ENCODE results near the gene SETD3.

SETD3 gene

DNA sequence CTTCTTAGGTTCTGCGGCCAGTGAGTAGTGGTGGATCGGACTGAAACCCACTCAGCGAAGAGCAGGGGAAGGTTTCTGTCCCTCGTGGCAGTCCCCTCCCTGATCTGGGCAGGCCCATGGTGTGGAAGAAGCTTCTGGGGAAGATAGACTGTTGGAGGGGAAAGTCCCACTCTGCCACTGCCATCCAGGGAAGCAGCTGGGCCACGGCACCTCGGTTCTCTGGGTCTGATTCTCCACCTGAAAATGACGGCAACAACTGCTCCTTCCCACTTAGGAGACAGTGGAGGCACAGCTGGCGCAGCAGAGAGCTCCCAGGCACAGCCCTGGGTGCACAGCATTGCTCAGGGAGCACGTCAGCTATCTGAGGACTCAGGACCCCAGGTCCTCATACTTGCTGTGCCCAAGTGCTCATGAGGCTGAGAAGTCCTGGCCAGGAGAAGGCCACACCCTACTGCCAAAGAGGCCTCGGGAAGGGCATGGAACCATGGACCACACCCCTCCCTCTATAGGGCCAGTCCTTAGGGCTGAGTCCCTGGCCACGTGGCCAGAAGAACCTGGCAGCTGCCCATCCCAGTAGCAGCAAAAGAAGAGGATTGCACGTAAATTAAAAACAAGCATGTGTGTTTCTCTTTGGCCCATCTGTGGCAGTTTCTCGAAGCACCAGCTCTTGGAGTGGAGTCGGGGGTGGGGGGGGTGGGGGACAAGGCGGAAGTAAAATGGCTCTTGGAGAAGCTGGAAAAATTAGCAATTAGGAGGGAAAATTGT is 123.3 kb downstream of the SETD3 start:
- TF ChIP-seq TEAD4 (IDR thresholded peaks at IDR 0.05) (no peak), CREB1 (IDR thresholded peaks at IDR 0.05; ENCODE audit: low read depth) (no peak), EP300 (IDR thresholded peaks at IDR 0.05; ENCODE audit: borderline replicate concordance) (no peak), FOXM1 (IDR thresholded peaks at IDR 0.05; ENCODE audit: borderline replicate concordance, low read depth) (no peak), TAF1 (IDR thresholded peaks at IDR 0.05; ENCODE audit: low read depth) (no peak), YY1 (IDR thresholded peaks at IDR 0.05; ENCODE audit: low read depth) (no peak), NFIC (IDR thresholded peaks at IDR 0.05) (no peak), CEBPB (IDR thresholded peaks at IDR 0.05) (no peak), RAD21 (IDR thresholded peaks at IDR 0.05; ENCODE audit: low read depth) (no peak), EGR1 (IDR thresholded peaks at IDR 0.05) (no peak), ZBTB7A (IDR thresholded peaks at IDR 0.05; ENCODE audit: low read depth) (no peak), TCF12 (IDR thresholded peaks at IDR 0.05; ENCODE audit: low read depth) (no peak)
- TF ChIP-seq, protein P1, sequence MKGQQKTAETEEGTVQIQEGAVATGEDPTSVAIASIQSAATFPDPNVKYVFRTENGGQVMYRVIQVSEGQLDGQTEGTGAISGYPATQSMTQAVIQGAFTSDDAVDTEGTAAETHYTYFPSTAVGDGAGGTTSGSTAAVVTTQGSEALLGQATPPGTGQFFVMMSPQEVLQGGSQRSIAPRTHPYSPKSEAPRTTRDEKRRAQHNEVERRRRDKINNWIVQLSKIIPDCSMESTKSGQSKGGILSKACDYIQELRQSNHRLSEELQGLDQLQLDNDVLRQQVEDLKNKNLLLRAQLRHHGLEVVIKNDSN (IDR thresholded peaks at IDR 0.05): no peak
- TF ChIP-seq, protein P2, sequence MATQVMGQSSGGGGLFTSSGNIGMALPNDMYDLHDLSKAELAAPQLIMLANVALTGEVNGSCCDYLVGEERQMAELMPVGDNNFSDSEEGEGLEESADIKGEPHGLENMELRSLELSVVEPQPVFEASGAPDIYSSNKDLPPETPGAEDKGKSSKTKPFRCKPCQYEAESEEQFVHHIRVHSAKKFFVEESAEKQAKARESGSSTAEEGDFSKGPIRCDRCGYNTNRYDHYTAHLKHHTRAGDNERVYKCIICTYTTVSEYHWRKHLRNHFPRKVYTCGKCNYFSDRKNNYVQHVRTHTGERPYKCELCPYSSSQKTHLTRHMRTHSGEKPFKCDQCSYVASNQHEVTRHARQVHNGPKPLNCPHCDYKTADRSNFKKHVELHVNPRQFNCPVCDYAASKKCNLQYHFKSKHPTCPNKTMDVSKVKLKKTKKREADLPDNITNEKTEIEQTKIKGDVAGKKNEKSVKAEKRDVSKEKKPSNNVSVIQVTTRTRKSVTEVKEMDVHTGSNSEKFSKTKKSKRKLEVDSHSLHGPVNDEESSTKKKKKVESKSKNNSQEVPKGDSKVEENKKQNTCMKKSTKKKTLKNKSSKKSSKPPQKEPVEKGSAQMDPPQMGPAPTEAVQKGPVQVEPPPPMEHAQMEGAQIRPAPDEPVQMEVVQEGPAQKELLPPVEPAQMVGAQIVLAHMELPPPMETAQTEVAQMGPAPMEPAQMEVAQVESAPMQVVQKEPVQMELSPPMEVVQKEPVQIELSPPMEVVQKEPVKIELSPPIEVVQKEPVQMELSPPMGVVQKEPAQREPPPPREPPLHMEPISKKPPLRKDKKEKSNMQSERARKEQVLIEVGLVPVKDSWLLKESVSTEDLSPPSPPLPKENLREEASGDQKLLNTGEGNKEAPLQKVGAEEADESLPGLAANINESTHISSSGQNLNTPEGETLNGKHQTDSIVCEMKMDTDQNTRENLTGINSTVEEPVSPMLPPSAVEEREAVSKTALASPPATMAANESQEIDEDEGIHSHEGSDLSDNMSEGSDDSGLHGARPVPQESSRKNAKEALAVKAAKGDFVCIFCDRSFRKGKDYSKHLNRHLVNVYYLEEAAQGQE (IDR thresholded peaks at IDR 0.05; ENCODE audit: low read depth): no peak
- TF ChIP-seq, protein P3, sequence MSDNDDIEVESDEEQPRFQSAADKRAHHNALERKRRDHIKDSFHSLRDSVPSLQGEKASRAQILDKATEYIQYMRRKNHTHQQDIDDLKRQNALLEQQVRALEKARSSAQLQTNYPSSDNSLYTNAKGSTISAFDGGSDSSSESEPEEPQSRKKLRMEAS (IDR thresholded peaks at IDR 0.05): no peak

DNA sequence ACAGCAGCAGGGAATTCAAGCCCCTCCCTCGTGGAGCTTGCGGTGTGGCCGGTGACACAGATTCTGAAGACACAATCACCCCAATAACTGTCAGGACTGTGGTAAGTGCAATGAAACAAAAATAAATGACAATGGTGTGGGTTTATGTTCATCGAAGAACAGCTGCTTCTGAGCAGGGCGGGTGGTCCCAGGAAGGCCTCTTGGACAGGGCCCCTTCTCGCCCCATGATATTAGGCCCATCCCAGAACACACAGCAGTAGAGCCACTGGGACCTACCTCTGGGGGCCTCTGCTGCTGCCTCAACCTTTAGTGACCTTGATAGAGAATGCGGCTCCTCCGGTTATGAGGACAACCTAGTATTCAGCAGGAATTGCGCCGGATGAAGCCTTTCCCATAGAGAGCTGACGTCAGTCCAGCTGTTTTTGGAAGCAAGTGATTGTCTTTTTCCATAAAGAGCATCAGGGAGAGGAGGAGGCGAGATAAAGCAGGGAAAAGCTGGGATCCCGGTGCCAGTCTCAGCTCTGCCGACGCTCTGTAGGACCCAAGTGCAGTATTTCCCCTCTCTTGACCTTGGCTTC is 124.5 kb downstream of the SETD3 start:
- TF ChIP-seq YY1 (IDR thresholded peaks at IDR 0.05; ENCODE audit: low read depth): no peak
- TF ChIP-seq, protein P1 (IDR thresholded peaks at IDR 0.05): no peak

DNA sequence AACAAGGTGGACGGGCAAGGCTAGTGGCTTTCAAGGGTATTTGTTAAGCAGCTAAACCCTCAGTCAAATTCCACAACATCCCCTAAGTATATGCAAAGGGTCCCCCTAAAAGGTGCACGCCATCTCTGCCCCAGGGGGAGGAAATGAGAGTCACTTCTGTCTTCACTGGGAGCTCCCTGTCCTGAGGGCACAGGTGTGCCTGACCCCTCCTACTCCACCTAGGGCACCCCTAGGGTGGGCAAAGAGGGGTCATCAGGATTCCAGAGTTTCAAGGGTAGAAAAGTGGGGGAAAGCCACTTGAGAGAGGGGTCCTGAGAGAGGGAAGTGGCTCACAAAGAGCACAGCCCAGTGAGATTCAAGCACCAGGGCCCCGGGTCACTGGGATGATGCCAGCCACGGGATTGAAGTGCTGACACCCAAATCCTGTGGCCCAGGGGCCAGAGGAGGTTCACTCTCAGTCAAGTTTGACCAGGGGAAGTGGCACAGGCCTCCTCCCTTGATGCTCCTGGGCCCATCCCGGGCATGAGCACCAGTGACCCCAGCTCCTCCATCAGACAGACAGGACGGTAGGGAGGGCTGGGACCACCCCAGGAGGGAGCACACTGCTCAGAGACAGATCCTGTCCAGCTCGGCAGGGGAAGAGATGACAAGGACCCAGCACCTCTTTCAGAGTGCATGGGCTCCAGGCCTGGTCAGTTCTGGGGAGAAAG is 126.3 kb downstream of the SETD3 start:
- TF ChIP-seq EP300 (IDR thresholded peaks at IDR 0.05; ENCODE audit: borderline replicate concordance): no peak
- no peak for TF ChIP-seq EGR1 (IDR thresholded peaks at IDR 0.05)
- TF ChIP-seq CEBPB (IDR thresholded peaks at IDR 0.05): no peak
- no peak for TF ChIP-seq ZBTB7A (IDR thresholded peaks at IDR 0.05; ENCODE audit: low read depth)
- no peak for TF ChIP-seq TAF1 (IDR thresholded peaks at IDR 0.05; ENCODE audit: low read depth)
- no peak for TF ChIP-seq NFIC (IDR thresholded peaks at IDR 0.05)
- TF ChIP-seq YY1 (IDR thresholded peaks at IDR 0.05; ENCODE audit: low read depth): no peak
- TF ChIP-seq, protein P2 (IDR thresholded peaks at IDR 0.05; ENCODE audit: low read depth): no peak
- TF ChIP-seq, protein P1 (IDR thresholded peaks at IDR 0.05): no peak
- TF ChIP-seq FOXM1 (IDR thresholded peaks at IDR 0.05; ENCODE audit: borderline replicate concordance, low read depth): no peak

DNA sequence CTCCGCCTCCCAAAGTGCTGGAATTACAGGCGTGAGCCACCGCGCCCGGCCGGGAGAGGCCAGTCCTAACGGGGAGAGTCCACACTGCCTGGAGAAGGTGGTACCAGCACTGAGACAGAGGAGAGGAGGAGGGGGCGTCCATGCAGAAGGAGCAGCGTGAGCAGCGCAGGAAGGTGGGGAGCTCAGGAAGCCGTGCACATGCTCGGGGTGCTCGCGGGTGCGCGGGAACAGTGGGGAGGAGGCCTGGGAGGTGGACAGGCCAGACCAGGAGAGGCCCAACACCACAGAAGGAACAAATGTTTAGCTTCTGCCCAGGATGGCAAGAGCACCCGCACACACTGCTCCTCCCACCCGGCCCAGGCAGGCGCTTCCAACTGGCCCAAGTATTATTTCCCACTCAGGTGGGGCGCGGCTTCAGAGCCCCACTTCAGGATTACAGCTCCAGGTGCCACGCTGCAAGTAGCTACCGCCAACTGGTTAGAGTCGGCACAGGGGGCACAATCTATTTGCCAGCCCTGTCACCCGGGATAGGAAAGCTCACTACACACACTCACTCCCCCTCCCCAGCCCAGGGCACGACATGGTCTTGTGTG is 127.9 kb downstream of the SETD3 start:
- no peak for TF ChIP-seq FOXM1 (IDR thresholded peaks at IDR 0.05; ENCODE audit: borderline replicate concordance, low read depth)
- TF ChIP-seq, protein P2 (IDR thresholded peaks at IDR 0.05; ENCODE audit: low read depth): no peak
- TF ChIP-seq, protein P1 (IDR thresholded peaks at IDR 0.05): no peak
- no peak for TF ChIP-seq NFIC (IDR thresholded peaks at IDR 0.05)
- no peak for TF ChIP-seq TCF12 (IDR thresholded peaks at IDR 0.05; ENCODE audit: low read depth)
- TF ChIP-seq, protein P3 (IDR thresholded peaks at IDR 0.05): no peak
- TF ChIP-seq TAF1 (IDR thresholded peaks at IDR 0.05; ENCODE audit: low read depth): no peak
- TF ChIP-seq YY1 (IDR thresholded peaks at IDR 0.05; ENCODE audit: low read depth): no peak
- no peak for TF ChIP-seq TEAD4 (IDR thresholded peaks at IDR 0.05)
- no peak for TF ChIP-seq EP300 (IDR thresholded peaks at IDR 0.05; ENCODE audit: borderline replicate concordance)
- TF ChIP-seq CREB1 (IDR thresholded peaks at IDR 0.05; ENCODE audit: low read depth): no peak
- TF ChIP-seq EGR1 (IDR thresholded peaks at IDR 0.05): no peak
- no peak for TF ChIP-seq CEBPB (IDR thresholded peaks at IDR 0.05)
- TF ChIP-seq ZBTB7A (IDR thresholded peaks at IDR 0.05; ENCODE audit: low read depth): no peak
- TF ChIP-seq RAD21 (IDR thresholded peaks at IDR 0.05; ENCODE audit: low read depth): no peak

Measured in Ishikawa (cell line).